ENCODE measurements around the gene ACOT11. TPM values are rescaled to one million over a fixed set of nuclear protein-coding genes. Genes with fewer than 3 reads are reported as not detected.
A peak's percentile ranks its signal among the peaks of the same experiment; 100 is the strongest.

Gene ACOT11
- total and polyA plus RNA-seq, 2 donors (not counting 1 experiment from before 2014, with no cell fraction given) = 0.73 to 2.5 TPM

GRCh38 chr1:54538538-54538937 is 9.5 kb upstream of the ACOT11 start:
- H4K20me1 ChIP-seq (ENCODE audit: control insufficient read depth, extremely low read depth, insufficient read depth, low read length) = no peaks in the 10 kb centered on the region
- no peak for TF ChIP-seq EZH2 (IDR thresholded peaks at IDR 0.05; ENCODE audit: low read length, missing control alignments)
- no peak for TF ChIP-seq CTCF (conservative IDR thresholded peaks at IDR 0.05 in 1 of 2, IDR thresholded peaks at IDR 0.05 in 1 of 2; ENCODE audit: low read depth in 1 of 2, low read length in 2 of 2)
- no peak for DNase-seq (ENCODE audit: low read depth in 2 of 2)
- H3K27me3 ChIP-seq (ENCODE audit: control insufficient read depth, insufficient read depth, low read length) = no peaks in the 10 kb centered on the region
- H3K4me1 ChIP-seq (ENCODE audit: control insufficient read depth, extremely low read depth, insufficient read depth, low read length) = peaks cover 1% of the 10 kb centered on the region
- H2AFZ ChIP-seq (ENCODE audit: low read length) = no peak overlapping the region
- no peaks in the 10 kb centered on the region for H3K9me3 ChIP-seq (ENCODE audit: control insufficient read depth, insufficient read depth, low read depth, low read length)
- H3K36me3 ChIP-seq (ENCODE audit: control insufficient read depth, insufficient read depth, low read length) = no peaks in the 10 kb centered on the region
- H3K27ac ChIP-seq (ENCODE audit: insufficient read depth, low read length) = no peak overlapping the region
- no peak overlapping the region for H3K4me3 ChIP-seq (replicated peaks in 1 of 4; ENCODE audit: control extremely low read depth in 1 of 4, insufficient read depth in 1 of 4, low read depth in 3 of 4, low read length in 4 of 4)
- no peaks in the 10 kb centered on the region for H3K79me2 ChIP-seq (ENCODE audit: control insufficient read depth, insufficient read depth, low read length)
- H3K9ac ChIP-seq (ENCODE audit: insufficient read depth, low read length) = no peak overlapping the region
- H3K4me2 ChIP-seq (ENCODE audit: extremely low read depth, insufficient read depth, low read length) = no peak overlapping the region

GRCh38 chr1:54540582-54541295 is 7.3 kb upstream of the ACOT11 start:
- Histone ChIP-seq H3K27me3 (ENCODE audit: control insufficient read depth, insufficient read depth, low read length) (no peaks in the 10 kb centered on the region), H3K4me1 (ENCODE audit: control insufficient read depth, extremely low read depth, insufficient read depth, low read length) (peaks cover 6% of the 10 kb centered on the region), H3K9me3 (ENCODE audit: control insufficient read depth, insufficient read depth, low read depth, low read length) (no peaks in the 10 kb centered on the region), H3K4me2 (ENCODE audit: extremely low read depth, insufficient read depth, low read length) (no peak overlapping the region), H3K9ac (ENCODE audit: insufficient read depth, low read length) (no peak overlapping the region), H2AFZ (ENCODE audit: low read length) (no peak overlapping the region), H3K79me2 (ENCODE audit: control insufficient read depth, insufficient read depth, low read length) (no peaks in the 10 kb centered on the region), H4K20me1 (ENCODE audit: control insufficient read depth, extremely low read depth, insufficient read depth, low read length) (no peaks in the 10 kb centered on the region), H3K4me3 (replicated peaks in 1 of 4; ENCODE audit: control extremely low read depth in 1 of 4, insufficient read depth in 1 of 4, low read depth in 3 of 4, low read length in 4 of 4) (no peak overlapping the region), H3K27ac (ENCODE audit: insufficient read depth, low read length) (no peak overlapping the region), H3K36me3 (ENCODE audit: control insufficient read depth, insufficient read depth, low read length) (no peaks in the 10 kb centered on the region)
- TF ChIP-seq EZH2 (IDR thresholded peaks at IDR 0.05; ENCODE audit: low read length, missing control alignments) (no peak), CTCF (conservative IDR thresholded peaks at IDR 0.05 in 1 of 2, IDR thresholded peaks at IDR 0.05 in 1 of 2; ENCODE audit: low read depth in 1 of 2, low read length in 2 of 2) (no peak)
- no peak for DNase-seq (ENCODE audit: low read depth in 2 of 2)

GRCh38 chr1:54542120-54542961 is 5.7 kb upstream of the ACOT11 start:
- Histone ChIP-seq H3K4me3 (replicated peaks in 1 of 4; ENCODE audit: control extremely low read depth in 1 of 4, insufficient read depth in 1 of 4, low read depth in 3 of 4, low read length in 4 of 4) (peak overlapping the region; percentile 26 to 53 (median 30)), H4K20me1 (ENCODE audit: control insufficient read depth, extremely low read depth, insufficient read depth, low read length) (no peaks in the 10 kb centered on the region), H2AFZ (ENCODE audit: low read length) (peak overlapping the region; percentile 76), H3K79me2 (ENCODE audit: control insufficient read depth, insufficient read depth, low read length) (no peaks in the 10 kb centered on the region), H3K9ac (ENCODE audit: insufficient read depth, low read length) (peak overlapping the region; percentile 23), H3K4me1 (ENCODE audit: control insufficient read depth, extremely low read depth, insufficient read depth, low read length) (peaks cover 6% of the 10 kb centered on the region), H3K36me3 (ENCODE audit: control insufficient read depth, insufficient read depth, low read length) (no peaks in the 10 kb centered on the region), H3K9me3 (ENCODE audit: control insufficient read depth, insufficient read depth, low read depth, low read length) (no peaks in the 10 kb centered on the region), H3K27me3 (ENCODE audit: control insufficient read depth, insufficient read depth, low read length) (no peaks in the 10 kb centered on the region), H3K4me2 (ENCODE audit: extremely low read depth, insufficient read depth, low read length) (peak overlapping the region; percentile 51), H3K27ac (ENCODE audit: insufficient read depth, low read length) (peak overlapping the region; percentile 62)
- TF ChIP-seq CTCF (conservative IDR thresholded peaks at IDR 0.05 in 1 of 2, IDR thresholded peaks at IDR 0.05 in 1 of 2; ENCODE audit: low read depth in 1 of 2, low read length in 2 of 2) (no peak), EZH2 (IDR thresholded peaks at IDR 0.05; ENCODE audit: low read length, missing control alignments) (no peak)
- DNase-seq (ENCODE audit: low read depth in 2 of 2) = peak; percentile 30 to 86

All from fibroblast of lung (primary cell).